ENCODE measurements around the gene OCSTAMP. TPM values are rescaled to one million over a fixed set of nuclear protein-coding genes. Genes with fewer than 3 reads are reported as not detected.

The OCSTAMP gene
- total RNA-seq, 1 experiment from 2014 or later, result not detected

DNA sequence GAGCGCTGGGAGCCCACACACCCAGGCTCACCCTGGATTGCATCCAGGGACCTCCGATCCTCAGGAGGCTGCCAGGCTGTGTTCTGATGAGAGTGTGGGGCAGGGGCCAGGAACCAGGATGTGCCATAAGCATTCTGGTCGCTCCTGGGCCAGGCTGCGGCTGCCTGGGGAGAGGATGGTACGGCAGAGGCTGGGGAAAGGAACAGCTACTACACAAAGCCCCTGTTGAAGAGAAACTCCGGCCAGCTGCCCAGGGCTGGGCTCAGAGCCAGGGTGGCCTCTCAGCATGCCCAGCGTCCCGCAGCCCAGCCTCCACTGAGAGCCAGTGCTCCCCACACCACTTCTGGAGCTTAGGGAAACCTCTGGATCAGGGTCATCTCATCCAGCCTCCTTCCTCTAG lies 21.7 kb upstream of the OCSTAMP start:
- H3K36me3 ChIP-seq (ENCODE audit: control insufficient read depth, insufficient read depth, low read length), result no peaks in the 10 kb centered on the region
- H3K4me3 ChIP-seq (ENCODE audit: low read depth, low read length), result no peak overlapping the region
- H3K27ac Mint-ChIP-seq (ENCODE audit: unreplicated experiment), result no peak overlapping the region
- H3K27me3 ChIP-seq (replicated peaks; ENCODE audit: control insufficient read depth, insufficient read depth, low read length), result no peaks in the 10 kb centered on the region
- DNase-seq, result peak in 1 of 2 experiments; percentile 36
- no peaks in the 10 kb centered on the region for H3K36me3 Mint-ChIP-seq (ENCODE audit: insufficient read depth, unreplicated experiment)
- H3K9me3 Mint-ChIP-seq (ENCODE audit: unreplicated experiment), result no peaks in the 10 kb centered on the region
- POLR2A ChIA-PET, result no interaction called here
- CTCF ChIA-PET, result no interaction called here
- peaks cover 11% of the 10 kb centered on the region for H3K27me3 Mint-ChIP-seq (ENCODE audit: insufficient read depth, unreplicated experiment)
- H3K9me3 ChIP-seq, result no peaks in the 10 kb centered on the region
- no peaks in the 10 kb centered on the region for H3K4me1 Mint-ChIP-seq (ENCODE audit: low read depth, unreplicated experiment)
- H3K4me1 ChIP-seq, result no peaks in the 10 kb centered on the region
- TF ChIP-seq, protein P1, sequence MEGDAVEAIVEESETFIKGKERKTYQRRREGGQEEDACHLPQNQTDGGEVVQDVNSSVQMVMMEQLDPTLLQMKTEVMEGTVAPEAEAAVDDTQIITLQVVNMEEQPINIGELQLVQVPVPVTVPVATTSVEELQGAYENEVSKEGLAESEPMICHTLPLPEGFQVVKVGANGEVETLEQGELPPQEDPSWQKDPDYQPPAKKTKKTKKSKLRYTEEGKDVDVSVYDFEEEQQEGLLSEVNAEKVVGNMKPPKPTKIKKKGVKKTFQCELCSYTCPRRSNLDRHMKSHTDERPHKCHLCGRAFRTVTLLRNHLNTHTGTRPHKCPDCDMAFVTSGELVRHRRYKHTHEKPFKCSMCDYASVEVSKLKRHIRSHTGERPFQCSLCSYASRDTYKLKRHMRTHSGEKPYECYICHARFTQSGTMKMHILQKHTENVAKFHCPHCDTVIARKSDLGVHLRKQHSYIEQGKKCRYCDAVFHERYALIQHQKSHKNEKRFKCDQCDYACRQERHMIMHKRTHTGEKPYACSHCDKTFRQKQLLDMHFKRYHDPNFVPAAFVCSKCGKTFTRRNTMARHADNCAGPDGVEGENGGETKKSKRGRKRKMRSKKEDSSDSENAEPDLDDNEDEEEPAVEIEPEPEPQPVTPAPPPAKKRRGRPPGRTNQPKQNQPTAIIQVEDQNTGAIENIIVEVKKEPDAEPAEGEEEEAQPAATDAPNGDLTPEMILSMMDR (IDR thresholded peaks at IDR 0.05; ENCODE audit: insufficient read depth in 1 of 2, low read depth in 1 of 2, low read length in 1 of 2, severe bottlenecking in 1 of 2, unreplicated experiment in 1 of 2), result no peak
- intact Hi-C loops (cut with micrococcal nuclease; ENCODE audit: unreplicated experiment), result no loop called here
- no TSS peak for BruUV-seq (replicated peaks)
- H3K4me3 Mint-ChIP-seq (ENCODE audit: unreplicated experiment), result no peak overlapping the region

DNA sequence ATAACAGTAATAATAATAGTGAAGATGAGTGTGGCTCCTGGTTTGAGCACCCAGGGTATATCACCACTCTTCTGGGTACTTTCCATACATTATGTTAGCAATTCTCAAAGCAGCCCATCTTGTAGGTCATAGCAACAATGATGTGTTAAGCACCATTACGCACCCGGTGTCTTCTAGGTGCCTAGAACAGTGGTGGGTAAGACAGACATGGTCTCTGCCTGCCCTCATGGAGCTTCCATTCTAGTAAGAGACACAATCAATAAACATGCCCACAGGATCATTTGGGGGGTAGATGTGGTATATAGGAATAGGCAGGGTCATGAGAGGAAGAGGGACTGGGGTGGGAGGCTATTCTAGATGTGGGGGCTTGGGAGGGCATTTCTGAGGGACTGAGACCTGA lies 21.0 kb upstream of the OCSTAMP start:
- H3K27me3 ChIP-seq (replicated peaks; ENCODE audit: control insufficient read depth, insufficient read depth, low read length), result no peaks in the 10 kb centered on the region
- Mint-ChIP-seq H3K36me3 (ENCODE audit: insufficient read depth, unreplicated experiment) (no peaks in the 10 kb centered on the region), H3K4me1 (ENCODE audit: low read depth, unreplicated experiment) (no peaks in the 10 kb centered on the region), H3K27me3 (ENCODE audit: insufficient read depth, unreplicated experiment) (peaks cover 11% of the 10 kb centered on the region), H3K27ac (ENCODE audit: unreplicated experiment) (no peak overlapping the region), H3K9me3 (ENCODE audit: unreplicated experiment) (no peaks in the 10 kb centered on the region), H3K4me3 (ENCODE audit: unreplicated experiment) (no peak overlapping the region)
- intact Hi-C loops (cut with micrococcal nuclease; ENCODE audit: unreplicated experiment), result no loop called here
- DNase-seq, result no peak
- H3K36me3 ChIP-seq (ENCODE audit: control insufficient read depth, insufficient read depth, low read length), result no peaks in the 10 kb centered on the region
- no TSS peak for BruUV-seq (replicated peaks)
- TF ChIP-seq, protein P1 (IDR thresholded peaks at IDR 0.05; ENCODE audit: insufficient read depth in 1 of 2, low read depth in 1 of 2, low read length in 1 of 2, severe bottlenecking in 1 of 2, unreplicated experiment in 1 of 2), result no peak
- no peak overlapping the region for H3K4me3 ChIP-seq (ENCODE audit: low read depth, low read length)
- ChIA-PET POLR2A (no interaction called here), CTCF (no interaction called here)
- H3K4me1 ChIP-seq, result no peaks in the 10 kb centered on the region
- H3K9me3 ChIP-seq, result no peaks in the 10 kb centered on the region

DNA sequence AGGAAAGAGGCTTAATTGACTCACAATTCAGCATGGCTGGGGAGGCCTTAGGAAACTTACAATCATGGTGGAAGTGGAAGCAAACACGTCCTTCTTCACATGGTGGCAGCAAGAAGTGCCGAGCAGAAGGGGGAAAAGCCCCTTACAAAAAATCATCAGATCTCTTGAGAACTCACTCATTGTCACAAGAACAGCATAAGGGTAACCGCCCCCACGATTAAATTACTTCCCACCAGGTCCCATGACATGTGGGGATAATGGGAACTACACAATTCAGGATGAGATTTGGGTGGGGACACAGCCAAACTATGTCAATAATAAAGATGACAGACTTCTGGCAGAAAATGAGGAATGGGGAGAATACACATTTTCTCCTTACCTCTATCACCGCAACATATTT lies 20.5 kb upstream of the OCSTAMP start:
- Histone ChIP-seq H3K4me1 (no peaks in the 10 kb centered on the region), H3K4me3 (ENCODE audit: low read depth, low read length) (no peak overlapping the region), H3K36me3 (ENCODE audit: control insufficient read depth, insufficient read depth, low read length) (no peaks in the 10 kb centered on the region), H3K9me3 (no peaks in the 10 kb centered on the region), H3K27me3 (replicated peaks; ENCODE audit: control insufficient read depth, insufficient read depth, low read length) (no peaks in the 10 kb centered on the region)
- ChIA-PET CTCF (no interaction called here), POLR2A (no interaction called here)
- H3K27me3 Mint-ChIP-seq (ENCODE audit: insufficient read depth, unreplicated experiment), result peaks cover 11% of the 10 kb centered on the region
- no peaks in the 10 kb centered on the region for H3K4me1 Mint-ChIP-seq (ENCODE audit: low read depth, unreplicated experiment)
- TF ChIP-seq, protein P1 (IDR thresholded peaks at IDR 0.05; ENCODE audit: insufficient read depth in 1 of 2, low read depth in 1 of 2, low read length in 1 of 2, severe bottlenecking in 1 of 2, unreplicated experiment in 1 of 2), result no peak
- no peak overlapping the region for H3K4me3 Mint-ChIP-seq (ENCODE audit: unreplicated experiment)
- H3K36me3 Mint-ChIP-seq (ENCODE audit: insufficient read depth, unreplicated experiment), result no peaks in the 10 kb centered on the region
- BruUV-seq (replicated peaks), result no TSS peak
- intact Hi-C loops (cut with micrococcal nuclease; ENCODE audit: unreplicated experiment), result no loop called here
- no peak for DNase-seq
- H3K27ac Mint-ChIP-seq (ENCODE audit: unreplicated experiment), result no peak overlapping the region
- H3K9me3 Mint-ChIP-seq (ENCODE audit: unreplicated experiment), result no peaks in the 10 kb centered on the region

Measured in Caco-2 (cell line).